Measurements from ENCODE around the gene CDK5RAP2. TPM values are rescaled to one million over a fixed set of nuclear protein-coding genes. Genes with fewer than 3 reads are reported as not detected.
A peak's percentile ranks its signal among the peaks of the same experiment; 100 is the strongest.

CDK5RAP2 gene
- total RNA-seq, 1 experiment from 2014 or later: 56.4 TPM

- Histone ChIP-seq H2AK5ac (ENCODE audit: insufficient read length, low read length) (no peak overlapping the region), H4K8ac (replicated peaks; ENCODE audit: insufficient read length, low read depth, low read length) (no peak overlapping the region), H2BK120ac (ENCODE audit: low read depth, low read length, poor library complexity, severe bottlenecking) (no peak overlapping the region), H4K91ac (ENCODE audit: insufficient read length, low read depth, low read length) (no peak overlapping the region), H3K23me2 (ENCODE audit: insufficient read length, low read depth, low read length, poor library complexity, severe bottlenecking) (no peaks in the 10 kb centered on the region), H2BK12ac (ENCODE audit: insufficient read length, low read depth, low read length) (no peak overlapping the region), H3K18ac (ENCODE audit: insufficient read length, low read depth, low read length) (no peak overlapping the region), H3K9me3 (ENCODE audit: control insufficient read depth, low read depth, low read length) (no peaks in the 10 kb centered on the region), H3K27me3 (ENCODE audit: insufficient read depth, low read length) (no peaks in the 10 kb centered on the region), H3K4me1 (ENCODE audit: insufficient read depth, low read length) (no peaks in the 10 kb centered on the region), H3K79me2 (ENCODE audit: insufficient read depth, low read length) (no peaks in the 10 kb centered on the region), H2BK20ac (ENCODE audit: low read depth, low read length, poor library complexity, severe bottlenecking) (no peak overlapping the region), H3K27ac (ENCODE audit: insufficient read length, low read depth, low read length) (no peak overlapping the region), H2BK5ac (ENCODE audit: insufficient read length, low read length) (no peak overlapping the region), H3K4me2 (ENCODE audit: insufficient read depth, insufficient read length, low read length) (no peak overlapping the region), H4K20me1 (ENCODE audit: control insufficient read depth, insufficient read depth, insufficient read length) (no peaks in the 10 kb centered on the region), H2AFZ (ENCODE audit: low read length) (no peak overlapping the region), H3K23ac (ENCODE audit: insufficient read length, low read depth, low read length) (no peak overlapping the region), H2BK15ac (ENCODE audit: low read depth, low read length) (no peak overlapping the region), H3K9ac (ENCODE audit: extremely low read depth, insufficient read length, low read length) (no peak overlapping the region), H3K79me1 (ENCODE audit: insufficient read depth, low read depth, low read length, poor library complexity, severe bottlenecking) (no peaks in the 10 kb centered on the region), H3K14ac (ENCODE audit: insufficient read depth, low read length) (no peak overlapping the region), H3K56ac (ENCODE audit: insufficient read length, low read depth, low read length) (no peak overlapping the region), H3T11ph (ENCODE audit: low read length) (no peak overlapping the region), H3K4ac (ENCODE audit: low read depth, low read length) (no peak overlapping the region), H4K5ac (ENCODE audit: insufficient read length, low read depth, low read length) (no peak overlapping the region)
- Mint-ChIP-seq H3K4me1 (peaks cover 4% of the 10 kb centered on the region in 2 experiments; a peak in 3 of 4 replicates), H3K27me3 (ENCODE audit: low read depth) (no peaks in the 10 kb centered on the region), H3K27ac (peak overlapping the region in 2 of 3 experiments; percentile 7 to 15; a peak in 2 of 7 replicates), H3K36me3 (ENCODE audit: insufficient read depth in 1 of 3, low read depth in 3 of 3) (peaks cover 13 to 29% (median 23%) of the 10 kb centered on the region in 3 experiments; a peak in 6 of 7 replicates), H3K4me3 (no peak overlapping the region), H3K9me3 (no peaks in the 10 kb centered on the region)
- no peak for DNase-seq
- no CpG with 5 or more reads among the region's 6 CpGs for WGBS (ENCODE audit: extremely low coverage, insufficient read length, low lambda C conversion rate)
- TF ChIP-seq CTCF (conservative IDR thresholded peaks at IDR 0.05): no peak
These were observed 115.6 kb downstream of the CDK5RAP2 start for GRCh38 chr9:120464176-120464886.

Measured in H9 (cell line).